ENCODE results near the gene ZDHHC18.

Gene ZDHHC18

GRCh38 chr1:26887125-26887524 lies 60.6 kb downstream of the ZDHHC18 start:
- peaks cover 51% of the 10 kb centered on the region for H3K36me3 ChIP-seq (ENCODE audit: insufficient read depth, low read length)
- H3K9me3 ChIP-seq (ENCODE audit: low read depth, low read length), result no peaks in the 10 kb centered on the region
- TF ChIP-seq FOXP2 (optimal IDR thresholded peaks at IDR 0.05; ENCODE audit: control extremely low read depth, extremely low read length, insufficient read depth), result no peak
- TF ChIP-seq EZH2 (IDR thresholded peaks at IDR 0.05), result no peak
- no peak for TF ChIP-seq POLR2AphosphoS5 (IDR thresholded peaks at IDR 0.05; ENCODE audit: borderline replicate concordance, low read depth, low read length)
- H3K9ac ChIP-seq (ENCODE audit: insufficient read length), result no peak overlapping the region
- no peak for DNase-seq (ENCODE audit: low read depth, low spot score)
- no peak overlapping the region for H3K27ac ChIP-seq
- H3K4me3 ChIP-seq, result no peak overlapping the region

- peak overlapping the region; percentile 33 for H3K9ac ChIP-seq (ENCODE audit: insufficient read length)
These were observed 61.7 kb downstream of the ZDHHC18 start for GRCh38 chr1:26888231-26888630.

GRCh38 chr1:26889551-26890466 lies 63.3 kb downstream of the ZDHHC18 start, which contains the start of gene GPN2:
GPN2 (minus strand) TSS chr1:26890283; CDS start chr1:26890096, 187 bp downstream.
- no peaks in the 10 kb centered on the region for H3K9me3 ChIP-seq (ENCODE audit: low read depth, low read length)
- peak; percentile 92 for TF ChIP-seq POLR2AphosphoS5 (IDR thresholded peaks at IDR 0.05; ENCODE audit: borderline replicate concordance, low read depth, low read length)
- TF ChIP-seq EZH2 (IDR thresholded peaks at IDR 0.05), result no peak
- no peak for DNase-seq (ENCODE audit: low read depth, low spot score)
- H3K4me3 ChIP-seq, result peak within 1 kb of the TSS; percentile 98
- H3K27ac ChIP-seq, result peak within 1 kb of the TSS; percentile 90
- peaks cover 51% of the 10 kb centered on the region for H3K36me3 ChIP-seq (ENCODE audit: insufficient read depth, low read length)
- peak within 1 kb of the TSS; percentile 96 for H3K9ac ChIP-seq (ENCODE audit: insufficient read length)

More at GRCh38 chr1:26888231-26888630, 61.7 kb downstream of the ZDHHC18 start:
- no peaks in the 10 kb centered on the region for H3K9me3 ChIP-seq (ENCODE audit: low read depth, low read length)
- H3K27ac ChIP-seq, result no peak overlapping the region
- H3K36me3 ChIP-seq (ENCODE audit: insufficient read depth, low read length), result peaks cover 51% of the 10 kb centered on the region
- H3K4me3 ChIP-seq, result no peak overlapping the region
- no peak for DNase-seq (ENCODE audit: low read depth, low spot score)
- no peak for TF ChIP-seq FOXP2 (optimal IDR thresholded peaks at IDR 0.05; ENCODE audit: control extremely low read depth, extremely low read length, insufficient read depth)
- TF ChIP-seq POLR2AphosphoS5 (IDR thresholded peaks at IDR 0.05; ENCODE audit: borderline replicate concordance, low read depth, low read length), result no peak
- no peak for TF ChIP-seq EZH2 (IDR thresholded peaks at IDR 0.05)

GRCh38 chr1:26890467-26890796 lies 63.9 kb downstream of the ZDHHC18 start:
- Histone ChIP-seq H3K9me3 (ENCODE audit: low read depth, low read length) (no peaks in the 10 kb centered on the region), H3K4me3 (peak overlapping the region; percentile 98), H3K36me3 (ENCODE audit: insufficient read depth, low read length) (peaks cover 51% of the 10 kb centered on the region), H3K9ac (ENCODE audit: insufficient read length) (peak overlapping the region; percentile 96), H3K27ac (peak overlapping the region; percentile 90)
- no peak for DNase-seq (ENCODE audit: low read depth, low spot score)
- TF ChIP-seq POLR2AphosphoS5 (IDR thresholded peaks at IDR 0.05; ENCODE audit: borderline replicate concordance, low read depth, low read length) (no peak; the same call in 1 of the 2 replicates), FOXP2 (optimal IDR thresholded peaks at IDR 0.05; ENCODE audit: control extremely low read depth, extremely low read length, insufficient read depth) (no peak), EZH2 (IDR thresholded peaks at IDR 0.05) (no peak)

GRCh38 chr1:26894263-26894662 lies 67.8 kb downstream of the ZDHHC18 start:
- no peak for DNase-seq (ENCODE audit: low read depth, low spot score)
- no peak overlapping the region for H3K4me3 ChIP-seq
- no peak overlapping the region for H3K27ac ChIP-seq
- TF ChIP-seq FOXP2 (optimal IDR thresholded peaks at IDR 0.05; ENCODE audit: control extremely low read depth, extremely low read length, insufficient read depth), result no peak
- no peak for TF ChIP-seq POLR2AphosphoS5 (IDR thresholded peaks at IDR 0.05; ENCODE audit: borderline replicate concordance, low read depth, low read length)
- TF ChIP-seq EZH2 (IDR thresholded peaks at IDR 0.05), result no peak
- H3K9me3 ChIP-seq (ENCODE audit: low read depth, low read length), result no peaks in the 10 kb centered on the region
- H3K36me3 ChIP-seq (ENCODE audit: insufficient read depth, low read length), result peaks cover 40% of the 10 kb centered on the region; the same call in 1 of the 2 replicates
- H3K9ac ChIP-seq (ENCODE audit: insufficient read length), result no peak overlapping the region

- H3K4me3 ChIP-seq, result no peak overlapping the region
- no peak overlapping the region for H3K9ac ChIP-seq (ENCODE audit: insufficient read length)
- no peak for DNase-seq (ENCODE audit: low read depth, low spot score)
- H3K36me3 ChIP-seq (ENCODE audit: insufficient read depth, low read length), result peaks cover 36% of the 10 kb centered on the region; the same call in 1 of the 2 replicates
- H3K27ac ChIP-seq, result no peak overlapping the region
- no peak for TF ChIP-seq POLR2AphosphoS5 (IDR thresholded peaks at IDR 0.05; ENCODE audit: borderline replicate concordance, low read depth, low read length)
- no peak for TF ChIP-seq EZH2 (IDR thresholded peaks at IDR 0.05)
- no peak for TF ChIP-seq FOXP2 (optimal IDR thresholded peaks at IDR 0.05; ENCODE audit: control extremely low read depth, extremely low read length, insufficient read depth)
- H3K9me3 ChIP-seq (ENCODE audit: low read depth, low read length), result no peaks in the 10 kb centered on the region
These were observed 70.9 kb downstream of the ZDHHC18 start for GRCh38 chr1:26897351-26897750.

- Histone ChIP-seq H3K9me3 (ENCODE audit: low read depth, low read length) (no peaks in the 10 kb centered on the region), H3K36me3 (ENCODE audit: insufficient read depth, low read length) (peaks cover 11% of the 10 kb centered on the region; the same call in 1 of the 2 replicates), H3K9ac (ENCODE audit: insufficient read length) (peak within 1 kb of the TSS; percentile 97), H3K27ac (peak within 1 kb of the TSS; percentile 79), H3K4me3 (peak within 1 kb of the TSS; percentile 83)
- peak; percentile 92 for DNase-seq (ENCODE audit: low read depth, low spot score)
- TF ChIP-seq FOXP2 (optimal IDR thresholded peaks at IDR 0.05; ENCODE audit: control extremely low read depth, extremely low read length, insufficient read depth) (no peak), POLR2AphosphoS5 (IDR thresholded peaks at IDR 0.05; ENCODE audit: borderline replicate concordance, low read depth, low read length) (peak; percentile 98)
These were observed 73.7 kb downstream of the ZDHHC18 start, which contains the start of gene GPATCH3 for GRCh38 chr1:26900001-26900814. GPATCH3 (minus strand) TSS chr1:26900467; CDS start chr1:26900442, 25 bp downstream.
